Fibroblast of pulmonary artery (primary cell): ENCODE data around the gene RPP38.
A peak's percentile ranks its signal among the peaks of the same experiment; 100 is the strongest.

Experiments used
- DNase-seq: peaks from one replicate; pipeline ENCODE4 v3.0.0-alpha.2; 2010; ENCODE audit warnings: low read depth
- H3K4me3 ChIP-seq: replicated peaks from 2 replicates; pipeline ENCODE4 v1.5.1; 2011; ENCODE audit warnings: low read depth, mild to moderate bottlenecking, control low read depth, low read length, moderate library complexity
- TF ChIP-seq, protein P1 (sequence below): IDR thresholded peaks from 2 replicates; pipeline ENCODE4 v1.5.1; 2011; ENCODE audit warnings: mild to moderate bottlenecking, control low read depth, low read length, inconsistent platforms; ENCODE audit errors: missing control alignments

The RPP38 gene

DNA sequence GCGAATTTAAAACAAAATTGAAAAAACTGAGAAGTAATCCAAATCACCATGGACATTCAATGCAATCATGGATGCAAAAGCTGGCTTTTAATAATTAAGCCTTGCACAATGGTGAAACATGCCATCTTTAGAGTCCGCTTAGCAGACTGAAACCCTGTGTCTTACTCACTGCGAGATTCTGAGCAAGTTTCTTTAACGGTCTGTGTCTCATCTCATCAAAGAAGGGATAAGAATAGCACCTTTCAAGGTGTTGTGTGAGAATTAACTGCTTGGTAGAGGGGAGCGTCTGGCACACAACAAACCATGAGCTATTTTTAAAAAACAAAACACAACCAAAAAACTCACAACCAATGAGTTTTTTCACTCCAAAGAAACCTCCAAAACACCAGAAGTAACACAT, 30.0 kb upstream of the RPP38 start:
- H3K4me3 ChIP-seq, result no peak overlapping the region
- no peak for DNase-seq
- TF ChIP-seq, protein P1, sequence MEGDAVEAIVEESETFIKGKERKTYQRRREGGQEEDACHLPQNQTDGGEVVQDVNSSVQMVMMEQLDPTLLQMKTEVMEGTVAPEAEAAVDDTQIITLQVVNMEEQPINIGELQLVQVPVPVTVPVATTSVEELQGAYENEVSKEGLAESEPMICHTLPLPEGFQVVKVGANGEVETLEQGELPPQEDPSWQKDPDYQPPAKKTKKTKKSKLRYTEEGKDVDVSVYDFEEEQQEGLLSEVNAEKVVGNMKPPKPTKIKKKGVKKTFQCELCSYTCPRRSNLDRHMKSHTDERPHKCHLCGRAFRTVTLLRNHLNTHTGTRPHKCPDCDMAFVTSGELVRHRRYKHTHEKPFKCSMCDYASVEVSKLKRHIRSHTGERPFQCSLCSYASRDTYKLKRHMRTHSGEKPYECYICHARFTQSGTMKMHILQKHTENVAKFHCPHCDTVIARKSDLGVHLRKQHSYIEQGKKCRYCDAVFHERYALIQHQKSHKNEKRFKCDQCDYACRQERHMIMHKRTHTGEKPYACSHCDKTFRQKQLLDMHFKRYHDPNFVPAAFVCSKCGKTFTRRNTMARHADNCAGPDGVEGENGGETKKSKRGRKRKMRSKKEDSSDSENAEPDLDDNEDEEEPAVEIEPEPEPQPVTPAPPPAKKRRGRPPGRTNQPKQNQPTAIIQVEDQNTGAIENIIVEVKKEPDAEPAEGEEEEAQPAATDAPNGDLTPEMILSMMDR, result no peak

DNA sequence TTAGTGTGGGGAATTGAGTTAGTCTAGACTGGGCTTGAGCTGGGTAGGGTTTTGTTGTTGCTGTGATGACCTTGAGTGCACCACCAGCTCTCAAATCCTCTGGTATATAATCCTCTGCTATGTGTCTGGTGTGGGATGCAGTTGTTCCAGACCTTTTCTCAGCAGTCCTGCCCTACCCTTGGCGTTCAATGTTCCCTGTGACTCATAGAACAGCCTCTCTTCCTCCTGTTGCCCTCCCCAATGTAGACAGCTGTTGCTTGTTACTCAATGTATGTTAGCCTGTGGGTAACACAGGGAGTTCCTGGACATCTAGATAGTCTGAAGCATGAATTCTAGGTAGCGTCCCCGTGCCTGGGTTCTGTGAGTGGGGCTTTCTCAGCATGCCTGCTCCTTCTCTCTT, 28.4 kb upstream of the RPP38 start:
- no peak overlapping the region for H3K4me3 ChIP-seq
- TF ChIP-seq, protein P1, result no peak
- DNase-seq, result peak; percentile 75

DNA sequence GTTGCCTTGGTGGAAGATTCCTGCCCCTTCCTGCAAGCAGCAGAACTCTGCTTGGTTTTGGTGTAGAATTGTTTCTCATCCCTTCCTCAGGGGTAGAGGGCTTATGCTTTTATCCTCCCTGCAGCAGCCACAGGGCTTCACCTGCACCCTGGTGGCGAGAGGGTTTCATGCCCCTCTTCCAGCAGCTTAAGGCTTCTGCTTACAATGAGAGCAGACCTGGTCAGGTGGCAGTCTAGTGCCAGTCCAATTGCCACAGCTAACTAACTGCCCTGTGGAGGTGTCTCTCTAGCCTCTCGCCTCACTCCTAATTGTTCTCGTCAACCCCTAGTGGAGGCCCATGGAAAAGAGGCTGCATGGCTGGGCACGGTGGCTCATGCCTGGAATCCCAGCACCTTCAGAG, 27.9 kb upstream of the RPP38 start:
- DNase-seq, result no peak
- TF ChIP-seq, protein P1, result no peak
- H3K4me3 ChIP-seq, result no peak overlapping the region

DNA sequence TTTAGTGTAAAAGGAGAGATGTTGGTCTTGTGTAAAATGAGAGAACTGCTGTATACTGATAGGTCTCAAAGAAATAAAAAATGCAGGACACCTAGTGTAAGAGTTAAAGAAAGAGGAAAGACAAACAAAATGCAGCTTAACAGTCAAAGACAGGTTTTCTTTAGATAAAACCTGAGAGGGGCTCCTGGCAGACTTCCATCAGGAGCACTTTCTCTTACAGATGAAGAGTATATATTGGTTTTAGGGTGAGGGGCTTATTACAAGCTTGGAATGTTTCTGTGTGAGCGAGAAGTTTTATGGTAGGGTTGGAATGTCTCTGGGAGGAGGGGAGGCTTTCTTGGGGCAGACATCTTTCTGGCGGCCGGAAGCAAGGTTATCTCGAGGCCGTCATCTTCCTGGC, 24.8 kb upstream of the RPP38 start:
- no peak for DNase-seq
- H3K4me3 ChIP-seq, result no peak overlapping the region
- TF ChIP-seq, protein P1, result no peak

DNA sequence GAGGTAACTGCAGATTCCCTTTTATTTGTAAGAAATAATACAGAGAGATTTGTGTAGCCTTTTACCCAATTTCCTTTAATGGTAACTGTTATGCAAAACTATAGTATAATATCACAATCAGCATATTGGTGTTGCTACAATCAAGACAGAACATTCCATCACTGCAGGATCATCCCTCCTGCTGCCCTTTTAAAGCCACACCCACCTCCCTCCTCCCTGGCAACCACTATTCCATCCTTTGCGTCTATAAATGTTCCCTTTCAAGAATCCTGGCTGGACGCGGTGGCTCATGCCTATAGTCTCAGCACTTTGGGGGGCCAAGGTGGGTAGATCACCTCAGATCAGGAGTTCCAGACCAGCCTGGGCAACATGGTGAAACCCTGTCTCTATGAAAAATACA, 21.7 kb upstream of the RPP38 start:
- no peak overlapping the region for H3K4me3 ChIP-seq
- TF ChIP-seq, protein P1, result no peak

DNA sequence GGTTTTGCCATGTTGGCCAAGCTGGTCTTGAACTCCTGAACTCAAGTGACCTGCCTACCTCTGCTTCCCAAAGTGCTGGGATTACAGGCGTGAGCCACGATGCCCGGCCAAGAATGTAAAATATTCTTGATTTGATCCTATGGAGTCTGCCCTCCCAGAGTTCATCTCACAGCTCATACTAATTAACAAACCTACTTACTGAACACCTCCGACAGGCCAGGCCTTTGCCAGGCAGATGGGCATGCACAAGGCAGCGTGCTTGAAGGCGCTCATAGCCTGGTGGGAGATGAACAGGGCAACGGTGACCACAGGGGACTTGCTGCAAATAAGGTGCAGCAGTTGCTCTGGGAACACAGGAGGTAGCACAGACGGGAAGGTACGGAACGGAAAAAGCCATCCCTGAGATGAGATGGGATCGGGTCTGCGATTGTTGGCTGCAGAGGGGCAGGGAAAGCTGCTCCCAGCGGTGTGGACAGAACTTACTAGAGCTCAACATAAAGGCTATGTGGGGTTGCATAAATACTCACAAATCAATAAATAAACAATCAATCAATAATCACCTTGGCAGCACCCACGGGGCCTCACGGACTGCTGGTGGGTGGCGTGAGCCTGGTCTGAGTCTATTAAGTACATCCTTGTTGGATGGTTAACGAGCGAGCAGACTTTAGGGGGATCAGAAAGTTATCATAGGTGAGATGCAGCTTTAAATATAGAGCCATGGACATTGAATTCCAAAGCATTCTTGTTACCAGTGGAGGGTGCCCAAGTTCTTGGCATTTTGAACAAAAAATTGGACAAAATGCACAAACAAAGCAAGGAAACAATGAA, 13.3 kb upstream of the RPP38 start:
- H3K4me3 ChIP-seq, result peak overlapping the region; percentile 60
- DNase-seq, result no peak
- TF ChIP-seq, protein P1, result peak; percentile 14

More for the DNA sequence above, 21.7 kb upstream of the RPP38 start:
- DNase-seq, result no peak

DNA sequence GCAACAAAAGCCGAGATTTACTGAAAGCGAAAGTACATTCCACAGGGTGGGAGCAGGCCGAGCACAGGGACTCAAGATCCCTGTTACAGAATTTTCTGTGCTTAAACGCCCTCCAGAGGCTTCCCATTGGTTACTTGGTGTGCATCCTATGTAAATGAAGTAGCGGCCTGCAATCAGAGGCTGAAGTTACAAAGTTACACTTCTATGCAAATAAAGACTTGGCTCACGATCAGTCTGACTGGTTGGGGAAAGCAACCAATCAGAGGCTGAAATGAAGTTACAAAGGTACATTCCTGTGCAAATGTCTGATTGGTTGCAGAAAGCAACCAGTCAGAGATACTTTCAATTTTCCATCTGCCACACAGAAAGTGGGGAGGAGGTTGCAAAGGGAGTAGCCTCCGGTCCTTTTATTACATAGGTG, 12.6 kb upstream of the RPP38 start:
- DNase-seq, result peak; percentile 98
- peak overlapping the region; percentile 60 for H3K4me3 ChIP-seq
- TF ChIP-seq, protein P1, result no peak
